Upper lobe of right lung (tissue), 1 donor: ENCODE results near the gene TJP1. TPM values are rescaled to one million over a fixed set of nuclear protein-coding genes. Genes with fewer than 3 reads are reported as not detected.
A peak's percentile ranks its signal among the peaks of the same experiment; 100 is the strongest.

Source experiments
- ATAC-seq: fragments of 200-7000 bp; cut with Tn5 transposase; one replicate; pipeline ENCODE4 v1.9.1; 2020; ENCODE audit warnings: mild to moderate bottlenecking, moderate library complexity
- DNase-seq: peaks from one replicate; pipeline ENCODE4 v3.0.0-alpha.2; 2020
- H3K27ac ChIP-seq: fragments of 200-600 bp; one replicate; pipeline ENCODE4 v1.8.0; 2022
- H3K27me3 ChIP-seq: fragments of 200-600 bp; one replicate; pipeline ENCODE4 v1.8.0; 2022; ENCODE audit warnings: mild to moderate bottlenecking
- H3K36me3 ChIP-seq: fragments of 200-600 bp; one replicate; pipeline ENCODE4 v1.8.0; 2022
- H3K4me1 ChIP-seq: fragments of 200-600 bp; one replicate; pipeline ENCODE4 v1.8.0; 2022
- H3K4me3 ChIP-seq: fragments of 200-600 bp; one replicate; pipeline ENCODE4 v1.8.0; 2022; ENCODE audit warnings: mild to moderate bottlenecking
- H3K9me3 ChIP-seq: fragments of 200-600 bp; one replicate; pipeline ENCODE4 v1.8.0; 2022
- CTCF ChIP-seq: fragments of 200-600 bp; IDR thresholded peaks from one replicate; pipeline ENCODE4 v1.8.0; 2022; ENCODE audit warnings: antibody characterized with exemption
- intact Hi-C: fragments of 100-400 bp; cut with DNase I; formaldehyde crosslinking; loops from one replicate; pipeline ENCODE4 v1.11.0; 2022
- total RNA-seq: library from RNA; stranded (reverse); fragmentation: NEBNext Ultra II Directional; extraction: Animal tissue kit (Norgen Biotek cat#: 25700); gene quantifications from one replicate; pipeline ENCODE4 v1.2.1, GENCODE V29; 2021
- donor health status: DM: no; HTN: yes; CAD: no; lungs with severe emphysema.

TJP1 gene
- total RNA-seq, 1 donor from 2014 or later = 147 TPM

DNA sequence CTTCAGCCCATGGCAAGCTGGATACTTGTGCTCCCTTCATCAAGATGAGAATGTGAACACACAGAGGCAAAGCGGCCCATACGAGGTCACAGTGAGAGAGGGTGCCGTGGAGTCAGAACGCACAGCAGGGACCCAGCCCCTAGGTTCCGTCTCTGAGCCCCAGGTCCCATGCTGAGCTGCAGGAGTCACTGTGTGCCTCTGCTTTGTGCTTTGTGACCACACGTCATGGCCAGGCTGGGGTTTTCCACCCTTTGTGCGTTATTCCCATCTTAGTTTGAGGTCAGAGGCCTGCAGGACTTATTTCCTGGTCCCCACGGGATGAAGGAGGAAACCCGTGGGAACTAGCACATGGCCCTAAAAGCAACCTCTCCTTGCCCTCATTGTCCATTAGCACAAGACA lies 140.3 kb downstream of the TJP1 start:
- ATAC-seq (no peak), DNase-seq (no peak)
- TF ChIP-seq CTCF = no peak
- Histone ChIP-seq H3K36me3 (no peaks in the 10 kb centered on the region), H3K27ac (no peak overlapping the region), H3K4me1 (no peaks in the 10 kb centered on the region), H3K9me3 (no peaks in the 10 kb centered on the region), H3K4me3 (no peak overlapping the region), H3K27me3 (no peaks in the 10 kb centered on the region)
- intact Hi-C loops = no loop called here

- ATAC-seq (no peak), DNase-seq (no peak)
- no peaks in the 10 kb centered on the region for H3K27me3 ChIP-seq
- no peak overlapping the region for H3K4me3 ChIP-seq
- no peaks in the 10 kb centered on the region for H3K9me3 ChIP-seq
- intact Hi-C loops = no loop called here
- H3K27ac ChIP-seq = no peak overlapping the region
- no peak for TF ChIP-seq CTCF
- no peaks in the 10 kb centered on the region for H3K4me1 ChIP-seq
- H3K36me3 ChIP-seq = no peaks in the 10 kb centered on the region
Measured at GRCh38 chr15:29681166-29681845, 141.0 kb downstream of the TJP1 start.

- no peaks in the 10 kb centered on the region for H3K36me3 ChIP-seq
- H3K27me3 ChIP-seq = no peaks in the 10 kb centered on the region
- no peak for TF ChIP-seq CTCF
- H3K4me3 ChIP-seq = no peak overlapping the region
- intact Hi-C loops = no loop called here
- H3K9me3 ChIP-seq = no peaks in the 10 kb centered on the region
- ATAC-seq = no peak
- no peaks in the 10 kb centered on the region for H3K4me1 ChIP-seq
- H3K27ac ChIP-seq = no peak overlapping the region
- DNase-seq = no peak
Measured at GRCh38 chr15:29680465-29681165, 141.7 kb downstream of the TJP1 start.

DNA sequence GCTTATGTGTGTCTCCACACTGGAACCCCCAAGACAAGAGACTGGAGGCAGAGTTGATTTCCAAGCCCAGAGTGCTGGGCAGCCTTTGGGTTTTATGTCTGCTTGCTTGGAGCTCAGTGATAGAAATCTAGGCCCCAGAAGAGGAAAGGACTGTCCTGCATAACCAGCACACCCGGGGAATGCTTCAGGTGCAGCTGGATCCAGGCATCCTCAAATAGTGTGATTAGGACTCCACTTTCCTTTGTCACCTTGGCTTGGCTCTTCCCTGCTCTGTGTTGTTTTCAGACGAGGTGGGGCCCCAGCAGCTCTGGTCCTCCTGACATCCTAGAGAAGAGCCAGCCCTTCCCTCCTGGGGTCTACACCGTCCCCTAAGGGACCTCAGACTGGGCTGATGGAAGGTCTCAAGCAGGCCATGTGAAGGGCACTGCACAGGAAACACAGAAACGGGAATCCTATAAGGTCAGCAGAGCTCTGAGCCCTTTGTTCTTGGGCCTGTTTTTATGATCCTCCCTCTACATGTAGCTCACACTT lies 143.7 kb downstream of the TJP1 start:
- no peak overlapping the region for H3K4me3 ChIP-seq
- no peak overlapping the region for H3K27ac ChIP-seq
- H3K4me1 ChIP-seq = no peaks in the 10 kb centered on the region
- no peaks in the 10 kb centered on the region for H3K27me3 ChIP-seq
- H3K9me3 ChIP-seq = no peaks in the 10 kb centered on the region
- TF ChIP-seq CTCF = no peak
- no peak for DNase-seq
- H3K36me3 ChIP-seq = no peaks in the 10 kb centered on the region
- intact Hi-C loops = no loop called here
- no peak for ATAC-seq

DNA sequence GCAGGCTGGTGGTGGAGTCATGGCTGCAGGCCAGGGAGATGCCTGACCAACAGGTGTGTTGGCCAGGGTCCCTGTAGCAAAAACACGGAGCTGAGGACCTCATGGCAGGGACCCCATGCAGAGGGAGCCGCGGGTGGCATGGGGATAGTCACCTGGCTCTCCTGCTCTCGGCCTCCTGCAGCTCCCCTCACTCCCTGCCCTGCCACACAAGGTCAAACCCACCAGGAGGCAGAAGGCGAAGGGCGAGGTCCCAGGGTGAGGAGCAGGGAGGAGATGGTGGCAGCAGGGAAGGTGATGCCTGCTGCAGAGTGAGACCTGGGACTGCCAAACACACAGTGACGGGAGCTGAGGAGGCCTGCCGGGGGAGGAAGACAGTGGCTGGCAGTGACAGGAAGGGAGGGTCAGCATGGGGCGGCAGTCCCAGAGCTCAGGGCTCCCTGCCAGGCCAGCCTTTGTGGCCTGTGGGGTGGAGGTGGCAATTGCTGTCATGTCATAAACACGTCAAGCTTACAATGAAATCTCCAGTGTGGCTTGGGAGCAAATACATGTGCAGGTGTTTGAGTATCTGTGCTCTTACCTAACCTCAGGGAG lies 144.3 kb downstream of the TJP1 start:
- Histone ChIP-seq H3K4me1 (no peaks in the 10 kb centered on the region), H3K27me3 (no peaks in the 10 kb centered on the region), H3K27ac (no peak overlapping the region), H3K4me3 (no peak overlapping the region), H3K9me3 (no peaks in the 10 kb centered on the region), H3K36me3 (no peaks in the 10 kb centered on the region)
- no peak for DNase-seq
- TF ChIP-seq CTCF = no peak
- ATAC-seq = peak; percentile 7
- intact Hi-C loops = no loop called here
